Measurements from ENCODE around the gene JDP2.

DNA sequence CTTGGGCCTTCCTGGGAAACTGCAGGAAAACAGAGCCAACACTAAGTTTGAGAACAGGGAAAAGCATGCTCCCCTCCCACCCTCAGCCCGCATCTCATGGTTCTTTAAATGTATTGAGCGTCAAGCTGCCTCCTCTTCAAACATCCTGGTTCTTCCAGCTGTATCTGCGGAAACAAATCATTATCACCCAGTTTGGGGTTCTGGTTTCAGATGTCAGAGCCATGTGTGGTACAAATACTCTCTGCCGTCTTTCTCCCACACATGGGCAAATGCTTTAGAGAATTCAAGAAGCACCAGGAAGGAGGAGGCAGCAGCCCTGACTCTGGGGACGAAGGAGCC, 29.1 kb downstream of the JDP2 start:
- TF ChIP-seq, protein P1, sequence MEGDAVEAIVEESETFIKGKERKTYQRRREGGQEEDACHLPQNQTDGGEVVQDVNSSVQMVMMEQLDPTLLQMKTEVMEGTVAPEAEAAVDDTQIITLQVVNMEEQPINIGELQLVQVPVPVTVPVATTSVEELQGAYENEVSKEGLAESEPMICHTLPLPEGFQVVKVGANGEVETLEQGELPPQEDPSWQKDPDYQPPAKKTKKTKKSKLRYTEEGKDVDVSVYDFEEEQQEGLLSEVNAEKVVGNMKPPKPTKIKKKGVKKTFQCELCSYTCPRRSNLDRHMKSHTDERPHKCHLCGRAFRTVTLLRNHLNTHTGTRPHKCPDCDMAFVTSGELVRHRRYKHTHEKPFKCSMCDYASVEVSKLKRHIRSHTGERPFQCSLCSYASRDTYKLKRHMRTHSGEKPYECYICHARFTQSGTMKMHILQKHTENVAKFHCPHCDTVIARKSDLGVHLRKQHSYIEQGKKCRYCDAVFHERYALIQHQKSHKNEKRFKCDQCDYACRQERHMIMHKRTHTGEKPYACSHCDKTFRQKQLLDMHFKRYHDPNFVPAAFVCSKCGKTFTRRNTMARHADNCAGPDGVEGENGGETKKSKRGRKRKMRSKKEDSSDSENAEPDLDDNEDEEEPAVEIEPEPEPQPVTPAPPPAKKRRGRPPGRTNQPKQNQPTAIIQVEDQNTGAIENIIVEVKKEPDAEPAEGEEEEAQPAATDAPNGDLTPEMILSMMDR (conservative IDR thresholded peaks at IDR 0.05; ENCODE audit: low read depth, low read length) = no peak
- no peak for TF ChIP-seq EZH2 (IDR thresholded peaks at IDR 0.05; ENCODE audit: borderline replicate concordance, low read depth, low read length, poor library complexity, severe bottlenecking)
